HEK293 (cell line): Measurements from ENCODE around the gene IGF2R.

ENCODE experiments used
- CTCF ChIA-PET: fragments of 350-600 bp; formaldehyde crosslinking; extraction: SDS; loops from one replicate; lab custom pipeline; 2021; ENCODE audit warnings: antibody characterized with exemption; lab: Yijun Ruan, JAX
- POLR2A ChIA-PET: fragments of 300-600 bp; formaldehyde crosslinking; extraction: SDS; loops from one replicate; lab custom pipeline; 2020; ENCODE audit warnings: antibody characterized with exemption, inconsistent platforms; lab: Yijun Ruan, JAX
- H3K27ac ChIP-seq: fragments of 200-500 bp; sonication (Bioruptor generic); 2 replicates; pipeline ENCODE4 v1.5.1; 2014; ENCODE audit warnings: low read depth, low read length, control low read depth, inconsistent platforms; ENCODE audit errors: extremely low read depth
- H3K36me3 ChIP-seq, 2 experiments: fragments of 200-500 bp in 1 of 2; sonication (Bioruptor generic) in 1 of 2; 1 replicate in 1 of 2; 2 replicates in 1 of 2; pipeline ENCODE4 v1.5.1; 2014 to 2017; ENCODE audit warnings: inconsistent platforms in 2 of 2, low read length in 2 of 2; ENCODE audit not compliant: control insufficient read depth in 2 of 2, insufficient read depth in 1 of 2
- H3K4me1 ChIP-seq: fragments of 200-500 bp; sonication (Bioruptor generic); 2 replicates; pipeline ENCODE4 v1.5.1; 2014; ENCODE audit warnings: mild to moderate bottlenecking, low read length, inconsistent platforms; ENCODE audit not compliant: control insufficient read depth, insufficient read depth
- H3K4me3 ChIP-seq: 2 replicates; pipeline ENCODE4 v1.5.1; 2011; ENCODE audit warnings: low read depth, mild to moderate bottlenecking, control low read depth, low read length, moderate library complexity
- H3K9me3 ChIP-seq: fragments of 200-500 bp; sonication (Bioruptor generic); 2 replicates; pipeline ENCODE4 v1.5.1; 2014; ENCODE audit warnings: low read depth, low read length, inconsistent platforms; ENCODE audit not compliant: control insufficient read depth, insufficient read depth
- EGR2 ChIP-seq: fragments of 450-650 bp; formaldehyde crosslinking; IDR thresholded peaks from 2 replicates; pipeline ENCODE4 v1.5.1; 2016; ENCODE audit warnings: low read depth, missing biosample characterization, missing genetic modification characterization
- GFI1B ChIP-seq: fragments of 450-650 bp; formaldehyde crosslinking; IDR thresholded peaks from 2 replicates; pipeline ENCODE4 v1.5.1; 2016; ENCODE audit warnings: missing biosample characterization, missing genetic modification characterization
- GLIS1 ChIP-seq: fragments of 450-650 bp; formaldehyde crosslinking; IDR thresholded peaks from 2 replicates; pipeline ENCODE4 v1.5.1; 2016; ENCODE audit warnings: missing biosample characterization, missing genetic modification characterization
- HIC1 ChIP-seq: fragments of 450-650 bp; formaldehyde crosslinking; IDR thresholded peaks from 2 replicates; pipeline ENCODE4 v1.5.1; 2016; ENCODE audit warnings: missing biosample characterization, missing genetic modification characterization
- KLF1 ChIP-seq: fragments of 450-650 bp; formaldehyde crosslinking; IDR thresholded peaks from 2 replicates; pipeline ENCODE4 v1.5.1; 2016; ENCODE audit warnings: missing biosample characterization, missing genetic modification characterization
- KLF8 ChIP-seq: fragments of 450-650 bp; formaldehyde crosslinking; IDR thresholded peaks from 2 replicates; pipeline ENCODE4 v1.5.1; 2016; ENCODE audit warnings: missing biosample characterization, missing genetic modification characterization
- MYNN ChIP-seq: fragments of 450-650 bp; formaldehyde crosslinking; IDR thresholded peaks from 2 replicates; pipeline ENCODE4 v1.5.1; 2016; ENCODE audit warnings: missing biosample characterization, missing genetic modification characterization, borderline replicate concordance
- OVOL3 ChIP-seq: fragments of 450-650 bp; formaldehyde crosslinking; IDR thresholded peaks from 2 replicates; pipeline ENCODE4 v1.5.1; 2016; ENCODE audit warnings: missing biosample characterization, missing genetic modification characterization
- ZBTB17 ChIP-seq: fragments of 450-650 bp; formaldehyde crosslinking; IDR thresholded peaks from 2 replicates; pipeline ENCODE4 v1.5.1; 2016; ENCODE audit warnings: missing biosample characterization, missing genetic modification characterization
- ZBTB21 ChIP-seq: fragments of 450-650 bp; formaldehyde crosslinking; IDR thresholded peaks from 2 replicates; pipeline ENCODE4 v1.5.1; 2017; ENCODE audit warnings: missing biosample characterization, missing genetic modification characterization
- ZBTB48 ChIP-seq: fragments of 450-650 bp; formaldehyde crosslinking; IDR thresholded peaks from 2 replicates; pipeline ENCODE4 v1.5.1; 2016; ENCODE audit warnings: missing biosample characterization, missing genetic modification characterization
- ZNF112 ChIP-seq: fragments of 450-650 bp; formaldehyde crosslinking; IDR thresholded peaks from 2 replicates; pipeline ENCODE4 v1.5.0; 2017; ENCODE audit warnings: missing biosample characterization, missing genetic modification characterization
- ZNF169 ChIP-seq: fragments of 450-650 bp; formaldehyde crosslinking; IDR thresholded peaks from 2 replicates; pipeline ENCODE4 v1.5.1; 2016; ENCODE audit warnings: missing biosample characterization, missing genetic modification characterization
- ZNF175 ChIP-seq: fragments of 450-650 bp; formaldehyde crosslinking; IDR thresholded peaks from 2 replicates; pipeline ENCODE4 v1.5.1; 2016; ENCODE audit warnings: missing biosample characterization, missing genetic modification characterization
- ZNF18 ChIP-seq: fragments of 450-650 bp; formaldehyde crosslinking; IDR thresholded peaks from 2 replicates; pipeline ENCODE4 v1.5.1; 2016; ENCODE audit warnings: missing biosample characterization, missing genetic modification characterization
- ZNF239 ChIP-seq: fragments of 450-650 bp; formaldehyde crosslinking; IDR thresholded peaks from 2 replicates; pipeline ENCODE4 v1.5.1; 2016; ENCODE audit warnings: missing biosample characterization, missing genetic modification characterization
- ZNF248 ChIP-seq: fragments of 450-650 bp; formaldehyde crosslinking; IDR thresholded peaks from 2 replicates; pipeline ENCODE4 v1.5.1; 2017; ENCODE audit warnings: missing biosample characterization, missing genetic modification characterization
- ZNF26 ChIP-seq: fragments of 450-650 bp; formaldehyde crosslinking; IDR thresholded peaks from 2 replicates; pipeline ENCODE4 v1.5.1; 2016; ENCODE audit warnings: missing biosample characterization, missing genetic modification characterization
- ZNF280C ChIP-seq: fragments of 450-650 bp; formaldehyde crosslinking; IDR thresholded peaks from 2 replicates; pipeline ENCODE4 v1.5.1; 2016; ENCODE audit warnings: missing biosample characterization, missing genetic modification characterization
- ZNF324 ChIP-seq: fragments of 450-650 bp; formaldehyde crosslinking; IDR thresholded peaks from 2 replicates; pipeline ENCODE4 v1.5.1; 2016; ENCODE audit warnings: missing biosample characterization, missing genetic modification characterization
- ZNF37A ChIP-seq: fragments of 450-650 bp; IDR thresholded peaks from 2 replicates; pipeline ENCODE4 v1.5.1; 2018; ENCODE audit warnings: missing biosample characterization, missing genetic modification characterization
- ZNF391 ChIP-seq: fragments of 450-650 bp; formaldehyde crosslinking; IDR thresholded peaks from 2 replicates; pipeline ENCODE4 v1.5.1; 2016; ENCODE audit warnings: low read depth, missing biosample characterization, missing genetic modification characterization, borderline replicate concordance
- ZNF48 ChIP-seq: fragments of 450-650 bp; formaldehyde crosslinking; IDR thresholded peaks from 2 replicates; pipeline ENCODE4 v1.5.1; 2016; ENCODE audit warnings: missing biosample characterization, missing genetic modification characterization
- ZNF529 ChIP-seq: fragments of 450-650 bp; formaldehyde crosslinking; IDR thresholded peaks from 2 replicates; pipeline ENCODE4 v1.5.1; 2017; ENCODE audit warnings: missing genetic modification characterization, missing biosample characterization; ENCODE audit not compliant: insufficient replicate concordance
- ZNF544 ChIP-seq: fragments of 450-650 bp; formaldehyde crosslinking; IDR thresholded peaks from 2 replicates; pipeline ENCODE4 v1.5.0; 2017; ENCODE audit warnings: missing biosample characterization, missing genetic modification characterization
- ZNF626 ChIP-seq: fragments of 450-650 bp; sonication (Bioruptor Pico); formaldehyde crosslinking; IDR thresholded peaks from 2 replicates; pipeline ENCODE4 v1.5.1; 2018; ENCODE audit warnings: missing biosample characterization, missing genetic modification characterization, inconsistent platforms
- ZNF658 ChIP-seq: fragments of 450-650 bp; formaldehyde crosslinking; IDR thresholded peaks from 2 replicates; pipeline ENCODE4; 2016; ENCODE audit warnings: missing biosample characterization, missing genetic modification characterization
- ZNF660 ChIP-seq: fragments of 450-650 bp; IDR thresholded peaks from 2 replicates; pipeline ENCODE4 v1.5.1; 2018; ENCODE audit warnings: missing biosample characterization, mild to moderate bottlenecking, missing genetic modification characterization
- ZNF747 ChIP-seq: fragments of 450-650 bp; formaldehyde crosslinking; IDR thresholded peaks from 2 replicates; pipeline ENCODE4 v1.5.1; 2016; ENCODE audit warnings: missing biosample characterization, missing genetic modification characterization
- ZNF785 ChIP-seq: fragments of 450-650 bp; formaldehyde crosslinking; IDR thresholded peaks from 2 replicates; pipeline ENCODE4 v1.5.1; 2016; ENCODE audit warnings: missing biosample characterization, missing genetic modification characterization

The IGF2R gene

GRCh38 chr6:160131636-160132296, 162.9 kb downstream of the IGF2R start (continued):
- TF ChIP-seq ZNF324 (tag by site-specific recombination) (no peak), ZNF112 (no peak), ZBTB21 (tag by site-specific recombination) (no peak), ZNF248 (tag by site-specific recombination) (no peak), EGR2 (no peak), KLF1 (no peak), ZNF239 (tag by site-specific recombination) (no peak)

- H3K4me3 ChIP-seq: no peak overlapping the region
- no peaks in the 10 kb centered on the region for H3K36me3 ChIP-seq
- H3K9me3 ChIP-seq: no peaks in the 10 kb centered on the region
- POLR2A ChIA-PET: no interaction called here
- H3K27ac ChIP-seq: no peak overlapping the region
- CTCF ChIA-PET: no interaction called here
- no peak for TF ChIP-seq ZNF660 (tag by site-specific recombination)
- TF ChIP-seq MYNN: no peak
- no peak for TF ChIP-seq ZNF391
- TF ChIP-seq ZNF248 (tag by site-specific recombination): no peak
- TF ChIP-seq GLIS1: no peak
- no peak for TF ChIP-seq ZNF280C (tag by site-specific recombination)
- no peak for TF ChIP-seq ZNF18 (tag by site-specific recombination)
- no peaks in the 10 kb centered on the region for H3K4me1 ChIP-seq
Measured at GRCh38 chr6:160132297-160132637, 163.4 kb downstream of the IGF2R start.

- no peak overlapping the region for H3K27ac ChIP-seq
- no peak overlapping the region for H3K4me3 ChIP-seq
- ChIA-PET CTCF (no interaction called here), POLR2A (no interaction called here)
- no peaks in the 10 kb centered on the region for H3K9me3 ChIP-seq
- no peaks in the 10 kb centered on the region for H3K4me1 ChIP-seq
- H3K36me3 ChIP-seq: no peaks in the 10 kb centered on the region
- TF ChIP-seq GFI1B (tag by site-specific recombination) (no peak), OVOL3 (tag by site-specific recombination) (no peak), ZNF658 (tag by site-specific recombination) (no peak), ZNF529 (tag by site-specific recombination) (no peak), ZNF626 (tag by site-specific recombination) (no peak), ZNF26 (tag by site-specific recombination) (no peak), ZNF175 (tag by site-specific recombination) (no peak), HIC1 (tag by site-specific recombination) (no peak), ZNF48 (tag by site-specific recombination) (no peak), ZNF747 (tag by site-specific recombination) (no peak), ZBTB48 (tag by site-specific recombination) (no peak), ZNF169 (tag by site-specific recombination) (no peak), KLF8 (tag by site-specific recombination) (no peak), ZNF785 (tag by site-specific recombination) (no peak), ZNF544 (tag by site-specific recombination) (no peak), ZNF37A (tag by site-specific recombination) (no peak), ZBTB17 (tag by site-specific recombination) (no peak)
Measured at GRCh38 chr6:160132776-160133338, 164.0 kb downstream of the IGF2R start.
